GM12891 (cell line): ENCODE data around the gene ZNF664.

Source experiments
- POLR2A ChIP-seq: IDR thresholded peaks from 2 replicates; pipeline ENCODE4 v1.6.1; 2011; ENCODE audit warnings: low read depth, low read length, control low read depth
- POLR2AphosphoS5 ChIP-seq: IDR thresholded peaks from 2 replicates; pipeline ENCODE4 v1.6.1; 2011; ENCODE audit warnings: low read depth, low read length, control low read depth
- SPI1 ChIP-seq: IDR thresholded peaks from 2 replicates; pipeline ENCODE4 v1.6.1; 2011; ENCODE audit warnings: low read depth, low read length, control low read depth
- TAF1 ChIP-seq: IDR thresholded peaks from 2 replicates; pipeline ENCODE4 v1.6.1; 2011; ENCODE audit warnings: low read depth, low read length, control low read depth

- TF ChIP-seq POLR2AphosphoS5 (no peak), POLR2A (no peak), TAF1 (no peak), SPI1 (no peak)
Observed at GRCh38 chr12:123941624-123942237, 31.3 kb upstream of the ZNF664 start.
